ENCODE data around the gene PNPLA2.

DNA sequence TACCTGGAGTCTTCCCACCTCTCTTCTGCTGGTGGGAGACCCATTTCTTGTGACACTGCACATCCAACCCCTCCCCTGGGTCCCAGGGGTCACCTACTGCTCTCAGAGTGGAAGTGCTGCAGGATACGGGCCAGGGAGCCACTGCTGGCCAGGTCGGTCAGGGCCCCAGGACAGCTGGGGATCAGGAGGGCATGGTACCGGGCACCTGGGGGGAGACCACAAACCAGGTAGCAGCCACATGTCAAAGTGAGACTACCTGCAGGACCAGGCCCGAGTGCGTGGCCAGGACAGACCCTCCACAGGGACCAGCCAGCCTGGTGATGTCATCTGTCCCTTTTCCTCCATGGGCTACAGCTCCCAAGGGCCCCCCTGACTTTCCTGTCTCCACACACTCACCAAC lies 45.3 kb upstream of the PNPLA2 start:
- no peak for TF ChIP-seq CTCF (IDR thresholded peaks at IDR 0.05)
- no peak for TF ChIP-seq ZFX (IDR thresholded peaks at IDR 0.05; ENCODE audit: borderline replicate concordance)
